Thyroid gland (tissue), 4 donors: ENCODE results near the gene PRX. TPM values are rescaled to one million over a fixed set of nuclear protein-coding genes. Genes with fewer than 3 reads are reported as not detected.

Experiments used
- DNase-seq, 2 donors: peaks; one replicate each; pipeline ENCODE4 v3.0.0-alpha.2; 2019
- H3K27ac ChIP-seq, 3 donors: fragments of 200-600 bp; sonication (generic); 1 replicate in 2 of 3; 2 replicates in 1 of 3; pipeline ENCODE4 v1.5.1; 2016 to 2019; ENCODE audit warnings: mild to moderate bottlenecking in 1 of 3, moderate library complexity in 1 of 3
- H3K27me3 ChIP-seq: fragments of 200-600 bp; sonication (generic); one replicate; pipeline ENCODE4 v1.5.1; 2019
- H3K36me3 ChIP-seq, 2 donors: fragments of 200-600 bp; sonication (generic); one replicate each; pipeline ENCODE4 v1.5.1; 2016 to 2019
- H3K4me1 ChIP-seq, 2 donors: fragments of 200-600 bp; sonication (generic); one replicate each; pipeline ENCODE4 v1.5.1; 2017 to 2019
- H3K4me3 ChIP-seq, 3 donors: fragments of 200-600 bp; sonication (generic); replicated peaks in 1 of 3; 1 replicate in 2 of 3; 2 replicates in 1 of 3; pipeline ENCODE4 v1.5.1; 2016; ENCODE audit warnings: mild to moderate bottlenecking in 1 of 3
- H3K9me3 ChIP-seq: fragments of 200-600 bp; sonication (generic); one replicate; pipeline ENCODE4 v1.5.1; 2017
- POLR2A ChIP-seq, 2 donors: fragments of 450-650 bp; IDR thresholded peaks; one replicate each; pipeline ENCODE4 v1.6.1; 2017; ENCODE audit warnings: antibody characterized with exemption in 2 of 2, mild to moderate bottlenecking in 2 of 2, moderate library complexity in 1 of 2
- WGBS, 2 donors: methylation state at CpG; one replicate each; pipeline ENCODE4 v1.1.5; 2017; 5-methylcytosine and 5-hydroxymethylcytosine counted together
- intact Hi-C: fragments of 100-400 bp; cut with DNase I; formaldehyde crosslinking; loops from one replicate; pipeline ENCODE4 v1.15.1; 2023
- total RNA-seq, 4 donors: library from RNA; depleted of rRNA; stranded (reverse); fragments of >200 nt; gene quantifications; one replicate each; pipeline ENCODE4 v1.2.3, GENCODE V29; 2016
- TF ChIP-seq, protein P1 (sequence below), 6 experiments: fragments of 200-600 bp in 3 of 6; fragments of 450-650 bp in 3 of 6; sonication (generic) in 3 of 6; IDR thresholded peaks; one replicate each; pipeline ENCODE4 v1.5.1; 2016 to 2019; ENCODE audit warnings: antibody characterized with exemption in 6 of 6, mild to moderate bottlenecking in 2 of 6, inconsistent platforms in 1 of 6, moderate library complexity in 1 of 6

The PRX gene
- total RNA-seq, 4 donors from 2014 or later = 7.3 to 27.5 (median 10.3) TPM

DNA sequence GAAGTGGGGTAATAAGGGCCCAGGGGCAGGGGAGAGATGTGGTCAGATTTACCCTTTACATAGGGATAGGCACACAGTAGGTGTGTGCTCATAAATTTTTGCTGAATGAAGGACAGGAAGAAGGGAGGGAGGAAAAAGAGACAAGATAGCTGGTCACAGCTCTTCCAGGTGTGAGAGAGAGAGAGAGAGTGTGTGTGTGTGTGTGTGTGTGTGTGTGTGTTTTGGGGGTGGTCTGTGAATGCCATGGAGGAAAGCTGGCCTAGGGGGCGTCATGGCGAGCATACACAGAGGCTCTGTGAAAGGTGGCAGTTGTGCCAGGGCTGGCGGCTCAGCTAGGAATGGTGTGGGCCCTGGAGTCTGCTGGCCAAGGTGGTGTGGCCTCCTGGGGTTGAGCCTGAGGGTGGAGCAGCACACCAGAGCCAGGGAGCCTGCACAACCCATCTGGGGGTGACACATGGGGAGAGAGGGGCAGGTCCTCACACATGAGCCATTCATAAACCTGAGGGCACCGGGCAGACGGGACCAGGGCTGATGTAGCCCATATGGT lies 6.0 kb upstream of the PRX start:
- no peaks in the 10 kb centered on the region for H3K27me3 ChIP-seq
- no peak overlapping the region for H3K4me3 ChIP-seq
- H3K36me3 ChIP-seq = peaks cover 9 to 10% of the 10 kb centered on the region in 2 donors
- 66 to 86% methylated on average over 3 to 5 of the region's 5 CpGs for WGBS, 2 donors
- TF ChIP-seq, protein P1, sequence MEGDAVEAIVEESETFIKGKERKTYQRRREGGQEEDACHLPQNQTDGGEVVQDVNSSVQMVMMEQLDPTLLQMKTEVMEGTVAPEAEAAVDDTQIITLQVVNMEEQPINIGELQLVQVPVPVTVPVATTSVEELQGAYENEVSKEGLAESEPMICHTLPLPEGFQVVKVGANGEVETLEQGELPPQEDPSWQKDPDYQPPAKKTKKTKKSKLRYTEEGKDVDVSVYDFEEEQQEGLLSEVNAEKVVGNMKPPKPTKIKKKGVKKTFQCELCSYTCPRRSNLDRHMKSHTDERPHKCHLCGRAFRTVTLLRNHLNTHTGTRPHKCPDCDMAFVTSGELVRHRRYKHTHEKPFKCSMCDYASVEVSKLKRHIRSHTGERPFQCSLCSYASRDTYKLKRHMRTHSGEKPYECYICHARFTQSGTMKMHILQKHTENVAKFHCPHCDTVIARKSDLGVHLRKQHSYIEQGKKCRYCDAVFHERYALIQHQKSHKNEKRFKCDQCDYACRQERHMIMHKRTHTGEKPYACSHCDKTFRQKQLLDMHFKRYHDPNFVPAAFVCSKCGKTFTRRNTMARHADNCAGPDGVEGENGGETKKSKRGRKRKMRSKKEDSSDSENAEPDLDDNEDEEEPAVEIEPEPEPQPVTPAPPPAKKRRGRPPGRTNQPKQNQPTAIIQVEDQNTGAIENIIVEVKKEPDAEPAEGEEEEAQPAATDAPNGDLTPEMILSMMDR (IDR thresholded peaks at IDR 0.05) = no peak
- no peak for TF ChIP-seq POLR2A (IDR thresholded peaks at IDR 0.05)
- H3K9me3 ChIP-seq = no peaks in the 10 kb centered on the region
- no peak for DNase-seq
- intact Hi-C loops = no loop called here
- peaks cover 46 to 52% of the 10 kb centered on the region in 2 donors for H3K4me1 ChIP-seq
- H3K27ac ChIP-seq = no peak overlapping the region

DNA sequence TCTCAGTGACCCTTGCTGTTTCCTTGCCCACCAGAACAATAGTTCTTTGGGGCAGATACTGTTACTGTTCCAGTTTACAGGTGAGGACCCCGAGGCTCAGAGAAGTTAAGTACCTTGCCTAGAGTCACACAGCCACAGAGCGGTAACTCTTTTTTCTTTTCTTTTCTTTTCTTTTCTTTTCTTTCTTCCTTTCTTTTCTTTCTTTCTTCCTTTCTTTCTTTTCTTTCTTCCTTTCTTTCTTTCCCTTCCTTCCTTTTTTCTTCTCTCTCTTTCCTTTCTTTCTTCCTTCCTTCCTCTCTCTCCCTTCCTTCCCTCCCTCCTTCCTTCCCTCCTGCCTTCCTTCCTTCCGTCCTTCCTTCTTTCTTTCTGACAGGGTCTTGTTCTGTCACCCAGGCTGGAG lies 4.9 kb upstream of the PRX start:
- intact Hi-C loops = no loop called here
- no peak for TF ChIP-seq POLR2A (IDR thresholded peaks at IDR 0.05)
- peaks cover 39 to 41% of the 10 kb centered on the region in 2 donors for H3K4me1 ChIP-seq
- no peak for DNase-seq
- WGBS, 2 donors = 90 to 93% methylated on average over 3 of the region's 3 CpGs
- peak overlapping the region in 2 of 3 donors; percentile 80 to 84 for H3K27ac ChIP-seq
- peaks cover 6 to 7% of the 10 kb centered on the region in 2 donors for H3K36me3 ChIP-seq
- no peaks in the 10 kb centered on the region for H3K9me3 ChIP-seq
- no peaks in the 10 kb centered on the region for H3K27me3 ChIP-seq
- H3K4me3 ChIP-seq = no peak overlapping the region

DNA sequence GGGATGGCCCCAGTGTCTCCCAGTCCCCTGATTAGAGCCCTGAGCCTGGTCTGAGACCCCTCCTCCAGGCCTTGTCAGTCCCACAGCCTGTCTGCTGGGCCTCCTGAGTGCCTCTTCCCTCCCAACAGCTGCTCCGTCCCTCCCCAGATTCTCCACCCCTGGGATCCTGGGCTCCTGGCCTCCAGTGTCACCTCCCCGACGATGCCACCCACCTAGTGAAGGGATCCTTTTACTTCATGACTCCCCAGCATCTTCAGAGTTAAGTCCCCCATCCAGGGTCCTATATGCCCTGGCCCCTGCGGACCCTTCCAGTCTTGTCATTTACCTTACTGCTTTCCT lies 4.4 kb upstream of the PRX start:
- no peak for DNase-seq

DNA sequence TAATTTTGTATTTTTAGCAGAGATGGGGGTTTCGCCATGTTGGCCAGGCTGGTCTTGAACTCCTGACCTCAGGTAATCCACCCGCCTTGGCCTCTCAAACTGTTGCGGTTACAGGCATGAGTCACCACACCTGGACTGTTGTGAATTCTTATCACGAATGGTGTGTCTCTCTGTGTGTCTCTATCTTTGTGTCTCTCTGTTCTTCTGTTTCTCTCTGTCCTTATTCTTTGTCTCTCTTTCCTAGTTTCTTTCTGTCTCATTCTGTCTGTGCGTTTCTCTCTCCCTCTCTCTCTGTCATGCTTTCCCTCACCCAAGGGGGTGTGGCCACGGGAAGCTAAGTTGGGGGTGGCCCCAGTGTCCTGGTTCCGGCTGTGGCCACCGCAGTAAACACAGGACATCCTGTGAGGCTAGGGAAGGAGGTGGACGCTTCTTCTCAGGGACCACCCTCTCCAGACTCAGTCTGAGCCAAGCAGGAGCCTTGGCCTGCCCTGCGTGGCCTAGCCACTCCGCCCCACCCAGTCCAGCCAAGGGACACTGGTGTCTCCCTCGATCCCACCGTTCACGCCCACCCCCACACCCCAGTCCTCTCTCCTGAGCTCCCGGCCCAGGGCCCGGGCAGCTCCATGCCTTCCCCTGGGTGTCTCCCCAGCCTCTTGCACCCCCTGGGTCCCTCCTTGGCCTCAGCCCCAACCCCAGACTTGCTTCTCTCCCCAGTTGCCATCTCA lies 3.9 kb upstream of the PRX start:
- intact Hi-C loops = no loop called here
- no peaks in the 10 kb centered on the region for H3K36me3 ChIP-seq
- no peaks in the 10 kb centered on the region for H3K9me3 ChIP-seq
- peak in 1 of 2 donors; percentile 38 for DNase-seq
- TF ChIP-seq, protein P1 (IDR thresholded peaks at IDR 0.05) = no peak
- peak in 1 of 2 donors; percentile 43 for TF ChIP-seq POLR2A (IDR thresholded peaks at IDR 0.05)
- H3K27ac ChIP-seq = peak overlapping the region; percentile 70 to 84 (median 80)
- H3K27me3 ChIP-seq = no peaks in the 10 kb centered on the region
- no peak overlapping the region for H3K4me3 ChIP-seq
- H3K4me1 ChIP-seq = peaks cover 29 to 32% of the 10 kb centered on the region in 2 donors
- 51 to 54% methylated on average over 16 of the region's 16 CpGs for WGBS, 2 donors

More for the DNA sequence above, 4.4 kb upstream of the PRX start:
- H3K4me3 ChIP-seq = no peak overlapping the region
- H3K27ac ChIP-seq = peak overlapping the region; percentile 70 to 84 (median 80)
- peaks cover 2 to 3% of the 10 kb centered on the region in 2 donors for H3K36me3 ChIP-seq
- H3K4me1 ChIP-seq = peaks cover 35 to 37% of the 10 kb centered on the region in 2 donors
- intact Hi-C loops = no loop called here
- no peaks in the 10 kb centered on the region for H3K9me3 ChIP-seq
- 77 to 79% methylated on average over 4 of the region's 4 CpGs for WGBS, 2 donors
- no peak for TF ChIP-seq POLR2A (IDR thresholded peaks at IDR 0.05)
- TF ChIP-seq, protein P1 (IDR thresholded peaks at IDR 0.05) = no peak
- H3K27me3 ChIP-seq = no peaks in the 10 kb centered on the region

DNA sequence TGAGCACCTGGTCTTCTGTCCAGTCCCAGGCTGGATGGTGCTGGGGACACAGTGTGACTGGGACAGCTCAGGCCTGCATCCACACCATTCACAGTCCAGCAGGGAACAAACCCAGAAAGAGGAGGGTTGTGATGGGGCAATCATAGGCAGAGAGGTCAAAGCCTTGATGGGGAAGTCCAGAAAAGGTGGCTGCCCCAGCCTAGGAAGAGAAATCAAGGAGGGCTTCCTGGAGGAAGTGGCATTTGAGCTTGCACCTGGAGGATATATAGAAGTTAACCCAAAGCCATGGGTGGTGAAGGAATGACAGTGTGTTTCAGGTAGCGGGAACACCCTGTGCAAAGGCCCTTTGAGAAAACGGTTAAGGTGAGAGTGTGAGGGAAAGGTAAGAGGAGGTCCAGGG lies 2.6 kb upstream of the PRX start:
- Histone ChIP-seq H3K36me3 (no peaks in the 10 kb centered on the region), H3K4me1 (peaks cover 33 to 36% of the 10 kb centered on the region in 2 donors), H3K4me3 (no peak overlapping the region), H3K27ac (peak overlapping the region in 1 of 3 donors; percentile 84), H3K27me3 (no peaks in the 10 kb centered on the region), H3K9me3 (no peaks in the 10 kb centered on the region)
- intact Hi-C loops = no loop called here
- no peak for TF ChIP-seq POLR2A (IDR thresholded peaks at IDR 0.05)
- TF ChIP-seq, protein P1 (IDR thresholded peaks at IDR 0.05) = no peak
- DNase-seq = no peak
- 100% methylated on average over 2 of the region's 2 CpGs for WGBS, 2 donors
